A549 (cell line): Measurements from ENCODE around the gene SCART1.
"Not testable (repeated sequence)": the region's sequence is repeated elsewhere in the genome, so short reads cannot be mapped to it uniquely, and the experiment has no call there.

ENCODE experiments used
- BHLHE40 ChIP-seq: IDR thresholded peaks from 2 replicates; pipeline ENCODE4 v1.6.1; 2012; ENCODE audit warnings: low read depth, low read length, inconsistent platforms
- ESRRA ChIP-seq: fragments of 150-350 bp; IDR thresholded peaks from 2 replicates; pipeline ENCODE4 v1.6.1; 2014; ENCODE audit warnings: mild to moderate bottlenecking, low read length, borderline replicate concordance
- JUNB ChIP-seq: fragments of >200 bp; sonication (Bioruptor Twin); formaldehyde crosslinking; IDR thresholded peaks from 2 replicates; pipeline ENCODE4 v1.6.1; 2016
- MAFK ChIP-seq: fragments of 450-650 bp; IDR thresholded peaks from 2 replicates; pipeline ENCODE4 v1.6.1; 2014; ENCODE audit not compliant: partially characterized antibody
- PHF8 ChIP-seq: fragments of 200-600 bp; sonication (generic); IDR thresholded peaks from 2 replicates; pipeline ENCODE4 v1.6.1; 2016; ENCODE audit warnings: low read depth, mild to moderate bottlenecking, antibody characterized with exemption, moderate library complexity, borderline replicate concordance
- TF ChIP-seq, protein P1 (sequence below): fragments of >200 bp; sonication (Bioruptor Twin); formaldehyde crosslinking; IDR thresholded peaks from 3 replicates; pipeline ENCODE4 v1.5.1; 2016

DNA sequence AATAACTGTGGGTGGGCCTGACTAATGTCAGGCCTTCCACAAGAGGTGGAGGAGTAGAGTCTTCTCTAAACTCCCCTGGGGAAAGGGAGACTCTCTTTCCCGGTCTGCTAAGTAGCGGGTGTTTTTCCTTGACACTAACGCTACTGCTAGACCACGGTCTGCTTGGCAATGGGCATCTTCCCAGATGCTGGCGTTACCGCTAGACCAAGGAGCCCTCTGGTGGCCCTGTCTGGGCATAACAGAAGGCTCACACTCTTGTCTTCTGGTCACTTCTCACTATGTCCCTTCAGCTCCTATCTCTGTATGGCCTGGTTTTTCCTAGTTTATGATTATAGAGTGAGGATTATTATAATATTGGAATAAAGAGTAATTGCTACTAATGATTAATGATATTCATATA, 43.6 kb downstream of the SCART1 start:
- TF ChIP-seq, protein P1, sequence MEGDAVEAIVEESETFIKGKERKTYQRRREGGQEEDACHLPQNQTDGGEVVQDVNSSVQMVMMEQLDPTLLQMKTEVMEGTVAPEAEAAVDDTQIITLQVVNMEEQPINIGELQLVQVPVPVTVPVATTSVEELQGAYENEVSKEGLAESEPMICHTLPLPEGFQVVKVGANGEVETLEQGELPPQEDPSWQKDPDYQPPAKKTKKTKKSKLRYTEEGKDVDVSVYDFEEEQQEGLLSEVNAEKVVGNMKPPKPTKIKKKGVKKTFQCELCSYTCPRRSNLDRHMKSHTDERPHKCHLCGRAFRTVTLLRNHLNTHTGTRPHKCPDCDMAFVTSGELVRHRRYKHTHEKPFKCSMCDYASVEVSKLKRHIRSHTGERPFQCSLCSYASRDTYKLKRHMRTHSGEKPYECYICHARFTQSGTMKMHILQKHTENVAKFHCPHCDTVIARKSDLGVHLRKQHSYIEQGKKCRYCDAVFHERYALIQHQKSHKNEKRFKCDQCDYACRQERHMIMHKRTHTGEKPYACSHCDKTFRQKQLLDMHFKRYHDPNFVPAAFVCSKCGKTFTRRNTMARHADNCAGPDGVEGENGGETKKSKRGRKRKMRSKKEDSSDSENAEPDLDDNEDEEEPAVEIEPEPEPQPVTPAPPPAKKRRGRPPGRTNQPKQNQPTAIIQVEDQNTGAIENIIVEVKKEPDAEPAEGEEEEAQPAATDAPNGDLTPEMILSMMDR, result peak; percentile 34; the same call in 1 of the 3 replicates
- TF ChIP-seq ESRRA, PHF8, BHLHE40, JUNB, MAFK: not testable (repeated sequence)
